Spleen (tissue), 11 donors: Measurements from ENCODE around the gene ZDHHC17. TPM values are rescaled to one million over a fixed set of nuclear protein-coding genes. Genes with fewer than 3 reads are reported as not detected.

Experiments
- DNase-seq: peaks from one replicate; pipeline ENCODE4 v3.0.0-alpha.2; 2020
- H3K27ac ChIP-seq, 8 donors: fragments of 200-600 bp; sonication (generic) in 7 of 8; 1 replicate in 4 of 8; 2 replicates in 4 of 8; pipeline versions ENCODE4 v1.5.0 to v1.8.0; 2016 to 2021; ENCODE audit warnings: inconsistent platforms in 4 of 8, mild to moderate bottlenecking in 4 of 8, moderate library complexity in 1 of 8
- H3K27me3 ChIP-seq, 7 donors: fragments of 200-600 bp; sonication (generic) in 6 of 7; replicated peaks in 1 of 7; 1 replicate in 4 of 7; 2 replicates in 3 of 7; pipeline versions ENCODE4 v1.5.0 to v1.8.0; 2016 to 2021; ENCODE audit warnings: inconsistent platforms in 3 of 7, mild to moderate bottlenecking in 1 of 7
- H3K36me3 ChIP-seq, 6 donors: fragments of 200-600 bp; sonication (generic) in 5 of 6; 1 replicate in 4 of 6; 2 replicates in 2 of 6; pipeline versions ENCODE4 v1.5.0 to v1.8.0; 2016 to 2021; ENCODE audit warnings: inconsistent platforms in 2 of 6
- H3K4me1 ChIP-seq, 6 donors: fragments of 200-600 bp; sonication (generic) in 5 of 6; 1 replicate in 3 of 6; 2 replicates in 3 of 6; pipeline versions ENCODE4 v1.5.0 to v1.8.0; 2016 to 2021; ENCODE audit warnings: inconsistent platforms in 3 of 6
- H3K4me3 ChIP-seq, 8 donors: fragments of 200-600 bp; sonication (generic) in 7 of 8; 1 replicate in 4 of 8; 2 replicates in 4 of 8; pipeline versions ENCODE4 v1.5.0 to v1.8.0; 2016 to 2021; ENCODE audit warnings: inconsistent platforms in 4 of 8, mild to moderate bottlenecking in 4 of 8, moderate library complexity in 2 of 8
- H3K9me3 ChIP-seq, 8 donors: fragments of 200-600 bp; sonication (generic) in 7 of 8; 1 replicate in 4 of 8; 2 replicates in 4 of 8; pipeline versions ENCODE4 v1.5.0 to v1.8.0; 2016 to 2021; ENCODE audit warnings: inconsistent platforms in 4 of 8
- CTCF ChIP-seq, 11 experiments: fragments of 200-600 bp in 7 of 11; fragments of 450-650 bp in 4 of 11; sonication (generic) in 4 of 11; IDR thresholded peaks in 8 of 11; conservative IDR thresholded peaks in 3 of 11; 1 replicate in 7 of 11; 2 replicates in 4 of 11; pipeline versions ENCODE4 v1.4.0 to v1.8.0; 2016 to 2021; ENCODE audit warnings: antibody characterized with exemption in 11 of 11, inconsistent platforms in 4 of 11, mild to moderate bottlenecking in 1 of 11
- POLR2A ChIP-seq, 3 donors: fragments of 450-650 bp; IDR thresholded peaks; one replicate each; pipeline ENCODE4 v1.5.1; 2017; ENCODE audit warnings: antibody characterized with exemption in 3 of 3, mild to moderate bottlenecking in 1 of 3
- POLR2AphosphoS5 ChIP-seq, 3 donors: sonication (generic); formaldehyde crosslinking; IDR thresholded peaks; one replicate each; pipeline ENCODE4 v1.5.1; 2017; ENCODE audit warnings: antibody characterized with exemption in 3 of 3
- WGBS, 5 donors: extraction: QIAGEN DNeasy Blood & Tissue Kit in 3 of 5; methylation state at CpG; one replicate each; pipeline versions ENCODE4 v1.1.5 to v1.1.7; 2013 to 2018; 5-methylcytosine and 5-hydroxymethylcytosine counted together
- intact Hi-C: fragments of 100-400 bp; cut with DNase I; formaldehyde crosslinking; loops from one replicate; pipeline ENCODE4 v1.15.0; 2023; ENCODE audit warnings: low total_unique reads
- polyA plus RNA-seq, 3 donors: library from polyadenylated mRNA; stranded (reverse); fragments of 200-250 nt; gene quantifications; one replicate each; pipeline ENCODE4 v1.2.1, GENCODE V29; 2013
- total RNA-seq, 7 donors: library from RNA; depleted of rRNA in 3 of 7; stranded (reverse); fragments of >200 nt in 3 of 7; fragmentation: NEBNext Ultra II Directional in 4 of 7; extraction: Animal tissue kit (Norgen Biotek cat#: 25700) in 4 of 7; gene quantifications; one replicate each; pipeline versions ENCODE4 v1.1.0 to v1.2.1, GENCODE V29; 2016 to 2021
- donor health status: healthy with polysubstance abuse.
- donor health status: DM: no; HTN: no; CAD: no; lungs with moderate emphysema.
- donor health status: DM: no; HTN: no; CAD: no.
- donor health status: Bipolar disorder and iron deficiency.
- donor health status: healthy.
- donor health status: DM: no; HTN: no; CAD: no.
- donor health status: DM: yes; HTN: yes; CAD: no.

Gene ZDHHC17
- total and polyA plus RNA-seq, 10 donors = 10.1 to 69.4 (median 45.8) TPM

GRCh38 chr12:76874027-76874426 lies 110.1 kb downstream of the ZDHHC17 start:
- no peaks in the 10 kb centered on the region for H3K9me3 ChIP-seq
- H3K36me3 ChIP-seq = no peaks in the 10 kb centered on the region
- DNase-seq = no peak
- TF ChIP-seq POLR2A (IDR thresholded peaks at IDR 0.05) (no peak), CTCF (IDR thresholded peaks at IDR 0.05 in 8 of 11, conservative IDR thresholded peaks at IDR 0.05 in 3 of 11) (no peak), POLR2AphosphoS5 (IDR thresholded peaks at IDR 0.05) (no peak)
- no peak overlapping the region for H3K4me3 ChIP-seq
- peaks cover 0 to 30% (median 9%) of the 10 kb centered on the region in 7 donors for H3K27me3 ChIP-seq
- intact Hi-C loops = no loop called here
- H3K4me1 ChIP-seq = peaks cover 5 to 21% (median 11%) of the 10 kb centered on the region in 6 donors
- peak overlapping the region in 1 of 8 donors; percentile 3 for H3K27ac ChIP-seq
- WGBS, 5 donors = 62 to 75% (median 71%) methylated on average over 3 of the region's 3 CpGs

- intact Hi-C loops = no loop called here
- H3K27ac ChIP-seq = peak overlapping the region in 1 of 8 donors; percentile 3
Measured at GRCh38 chr12:76874491-76875190, 110.7 kb downstream of the ZDHHC17 start.

GRCh38 chr12:76876696-76877229 lies 112.8 kb downstream of the ZDHHC17 start:
- intact Hi-C loops = no loop called here
- peaks cover 5 to 31% (median 16%) of the 10 kb centered on the region in 6 donors for H3K4me1 ChIP-seq
- no peak for DNase-seq
- peaks cover 0 to 45% (median 13%) of the 10 kb centered on the region in 7 donors for H3K27me3 ChIP-seq
- H3K27ac ChIP-seq = no peak overlapping the region
- TF ChIP-seq POLR2AphosphoS5 (IDR thresholded peaks at IDR 0.05) = no peak
- TF ChIP-seq CTCF (IDR thresholded peaks at IDR 0.05 in 8 of 11, conservative IDR thresholded peaks at IDR 0.05 in 3 of 11) = no peak
- TF ChIP-seq POLR2A (IDR thresholded peaks at IDR 0.05) = no peak
- H3K9me3 ChIP-seq = no peaks in the 10 kb centered on the region
- H3K36me3 ChIP-seq = no peaks in the 10 kb centered on the region
- 80 to 96% (median 90%) methylated on average over 2 of the region's 2 CpGs for WGBS, 5 donors
- no peak overlapping the region for H3K4me3 ChIP-seq

More at GRCh38 chr12:76874491-76875190, 110.7 kb downstream of the ZDHHC17 start:
- TF ChIP-seq POLR2AphosphoS5 (IDR thresholded peaks at IDR 0.05) = no peak
- no peak for TF ChIP-seq CTCF (IDR thresholded peaks at IDR 0.05 in 8 of 11, conservative IDR thresholded peaks at IDR 0.05 in 3 of 11)
- TF ChIP-seq POLR2A (IDR thresholded peaks at IDR 0.05) = no peak
- Histone ChIP-seq H3K27me3 (peaks cover 0 to 36% (median 13%) of the 10 kb centered on the region in 7 donors), H3K4me1 (peaks cover 5 to 27% (median 14%) of the 10 kb centered on the region in 6 donors), H3K4me3 (no peak overlapping the region), H3K36me3 (no peaks in the 10 kb centered on the region), H3K9me3 (no peaks in the 10 kb centered on the region)
- no peak for DNase-seq
- 76 to 88% (median 79%) methylated on average over 11 of the region's 11 CpGs for WGBS, 5 donors
